Measurements from ENCODE around the gene USP2.
"Not testable (repeated sequence)": the region's sequence is repeated elsewhere in the genome, so short reads cannot be mapped to it uniquely, and the experiment has no call there.

USP2 gene

GRCh38 chr11:119391275-119391674 is 9.8 kb upstream of the USP2 start:
- no peak overlapping the region for H2AFZ ChIP-seq (ENCODE audit: low read length, unreplicated experiment)
- no peaks in the 10 kb centered on the region for H3K79me2 ChIP-seq (ENCODE audit: control insufficient read depth, insufficient read depth, low read length, unreplicated experiment)
- H3K4me1 ChIP-seq (ENCODE audit: control insufficient read depth, insufficient read depth, low read length, unreplicated experiment): no peaks in the 10 kb centered on the region
- H3K4me3 ChIP-seq (ENCODE audit: low read depth, low read length): no peak overlapping the region
- peaks cover 10% of the 10 kb centered on the region; the same call in 1 of the 2 replicates for H3K27me3 ChIP-seq (ENCODE audit: insufficient read depth, low read length)
- no peaks in the 10 kb centered on the region for H3K36me3 ChIP-seq (ENCODE audit: insufficient read depth, low read length)
- H3K27ac ChIP-seq (ENCODE audit: low read depth, low read length): no peak overlapping the region

- H3K36me3 ChIP-seq (ENCODE audit: insufficient read depth, low read length): no peaks in the 10 kb centered on the region
- H3K4me3 ChIP-seq (ENCODE audit: low read depth, low read length): no peak overlapping the region
- no peak overlapping the region for H3K27ac ChIP-seq (ENCODE audit: low read depth, low read length)
- H2AFZ ChIP-seq (ENCODE audit: low read length, unreplicated experiment): no peak overlapping the region
- H3K4me1 ChIP-seq (ENCODE audit: control insufficient read depth, insufficient read depth, low read length, unreplicated experiment): no peaks in the 10 kb centered on the region
- no peaks in the 10 kb centered on the region for H3K79me2 ChIP-seq (ENCODE audit: control insufficient read depth, insufficient read depth, low read length, unreplicated experiment)
- peaks cover 7% of the 10 kb centered on the region; the same call in 1 of the 2 replicates for H3K27me3 ChIP-seq (ENCODE audit: insufficient read depth, low read length)
Observed at GRCh38 chr11:119389611-119390254, 8.2 kb upstream of the USP2 start.

DNA sequence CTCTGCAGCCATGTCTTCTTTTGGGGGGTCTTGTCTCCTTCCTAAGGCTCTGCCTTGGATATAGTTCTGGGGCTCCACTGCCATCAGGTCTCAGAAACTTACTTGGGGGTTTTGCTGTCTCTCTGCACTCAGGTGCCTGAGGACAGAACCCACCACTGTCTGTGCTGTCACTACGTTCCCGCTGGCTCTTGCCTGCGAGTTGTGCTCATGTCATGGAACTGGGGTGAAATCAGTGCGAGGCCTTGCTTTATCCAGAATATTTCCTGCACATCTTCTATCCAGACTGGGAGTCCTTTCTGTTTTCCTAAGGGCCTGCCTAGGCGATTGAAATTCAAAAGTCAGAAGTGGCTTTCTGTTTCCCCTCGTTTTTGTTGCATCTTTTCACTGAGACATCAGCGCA is 6.6 kb upstream of the USP2 start:
- Histone ChIP-seq H3K4me1 (ENCODE audit: control insufficient read depth, insufficient read depth, low read length, unreplicated experiment) (no peaks in the 10 kb centered on the region), H3K27ac (ENCODE audit: low read depth, low read length) (no peak overlapping the region), H3K4me3 (ENCODE audit: low read depth, low read length) (no peak overlapping the region), H3K36me3 (ENCODE audit: insufficient read depth, low read length) (no peaks in the 10 kb centered on the region), H2AFZ (ENCODE audit: low read length, unreplicated experiment) (no peak overlapping the region), H3K79me2 (ENCODE audit: control insufficient read depth, insufficient read depth, low read length, unreplicated experiment) (no peaks in the 10 kb centered on the region), H3K27me3 (ENCODE audit: insufficient read depth, low read length) (peaks cover 13% of the 10 kb centered on the region; the same call in 1 of the 2 replicates)

GRCh38 chr11:119384332-119384731 is 2.8 kb upstream of the USP2 start:
- Histone ChIP-seq H3K27me3 (ENCODE audit: insufficient read depth, low read length) (peaks cover 16% of the 10 kb centered on the region; the same call in 1 of the 2 replicates), H3K27ac (ENCODE audit: low read depth, low read length) (no peak overlapping the region), H3K36me3 (ENCODE audit: insufficient read depth, low read length) (no peaks in the 10 kb centered on the region), H3K79me2 (ENCODE audit: control insufficient read depth, insufficient read depth, low read length, unreplicated experiment) (no peaks in the 10 kb centered on the region), H2AFZ (ENCODE audit: low read length, unreplicated experiment) (no peak overlapping the region), H3K4me1 (ENCODE audit: control insufficient read depth, insufficient read depth, low read length, unreplicated experiment) (peaks cover 5% of the 10 kb centered on the region), H3K4me3 (ENCODE audit: low read depth, low read length) (no peak overlapping the region)

- not testable (repeated sequence) for H3K36me3 ChIP-seq (ENCODE audit: insufficient read depth, low read length); H3K27ac ChIP-seq (ENCODE audit: low read depth, low read length); H3K79me2 ChIP-seq (ENCODE audit: control insufficient read depth, insufficient read depth, low read length, unreplicated experiment)
- Histone ChIP-seq H2AFZ (ENCODE audit: low read length, unreplicated experiment) (peak overlapping the region; percentile 72), H3K27me3 (ENCODE audit: insufficient read depth, low read length) (peaks cover 16% of the 10 kb centered on the region; the same call in 1 of the 2 replicates), H3K4me1 (ENCODE audit: control insufficient read depth, insufficient read depth, low read length, unreplicated experiment) (peaks cover 10% of the 10 kb centered on the region), H3K4me3 (ENCODE audit: low read depth, low read length) (peak overlapping the region; percentile 81)
Observed at GRCh38 chr11:119382513-119382912, 1.0 kb upstream of the USP2 start.

- Histone ChIP-seq H3K4me3 (ENCODE audit: low read depth, low read length) (peak overlapping the region; percentile 81), H2AFZ (ENCODE audit: low read length, unreplicated experiment) (peak overlapping the region; percentile 72), H3K79me2 (ENCODE audit: control insufficient read depth, insufficient read depth, low read length, unreplicated experiment) (no peaks in the 10 kb centered on the region), H3K36me3 (ENCODE audit: insufficient read depth, low read length) (no peaks in the 10 kb centered on the region), H3K27ac (ENCODE audit: low read depth, low read length) (0 out of 2 replicates have a peak overlapping the region, but pooled peaks have one; percentile 14), H3K27me3 (ENCODE audit: insufficient read depth, low read length) (peaks cover 16% of the 10 kb centered on the region; the same call in 1 of the 2 replicates), H3K4me1 (ENCODE audit: control insufficient read depth, insufficient read depth, low read length, unreplicated experiment) (peaks cover 14% of the 10 kb centered on the region)
Observed at GRCh38 chr11:119382101-119382500, 611 bp upstream of the USP2 start.

DNA sequence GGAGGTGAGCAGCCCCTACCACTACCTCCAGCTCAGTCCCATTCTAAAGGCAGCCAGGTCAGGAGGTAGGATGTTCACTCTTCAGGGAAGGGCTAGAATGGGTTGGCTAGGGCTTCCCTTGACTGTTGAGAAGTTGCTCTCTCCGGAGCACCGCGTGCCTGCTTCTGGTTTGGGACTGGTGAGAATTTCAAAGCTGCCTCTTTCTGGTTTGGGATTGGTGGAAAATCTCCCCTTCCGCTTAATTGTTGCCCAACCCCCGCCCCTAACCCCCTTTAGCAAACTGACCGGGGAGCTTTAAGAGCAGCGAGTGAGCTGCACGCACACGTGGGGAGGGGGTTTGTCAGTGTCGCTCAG is 686 bp downstream of the USP2 start:
- no peaks in the 10 kb centered on the region for H3K36me3 ChIP-seq (ENCODE audit: insufficient read depth, low read length)
- H3K79me2 ChIP-seq (ENCODE audit: control insufficient read depth, insufficient read depth, low read length, unreplicated experiment): no peaks in the 10 kb centered on the region
- H3K27me3 ChIP-seq (ENCODE audit: insufficient read depth, low read length): peaks cover 16% of the 10 kb centered on the region; the same call in 1 of the 2 replicates
- H3K27ac ChIP-seq (ENCODE audit: low read depth, low read length): no peak overlapping the region
- peak overlapping the region; percentile 81; the same call in 1 of the 2 replicates for H3K4me3 ChIP-seq (ENCODE audit: low read depth, low read length)
- peaks cover 26% of the 10 kb centered on the region for H3K4me1 ChIP-seq (ENCODE audit: control insufficient read depth, insufficient read depth, low read length, unreplicated experiment)
- no peak overlapping the region for H2AFZ ChIP-seq (ENCODE audit: low read length, unreplicated experiment)

DNA sequence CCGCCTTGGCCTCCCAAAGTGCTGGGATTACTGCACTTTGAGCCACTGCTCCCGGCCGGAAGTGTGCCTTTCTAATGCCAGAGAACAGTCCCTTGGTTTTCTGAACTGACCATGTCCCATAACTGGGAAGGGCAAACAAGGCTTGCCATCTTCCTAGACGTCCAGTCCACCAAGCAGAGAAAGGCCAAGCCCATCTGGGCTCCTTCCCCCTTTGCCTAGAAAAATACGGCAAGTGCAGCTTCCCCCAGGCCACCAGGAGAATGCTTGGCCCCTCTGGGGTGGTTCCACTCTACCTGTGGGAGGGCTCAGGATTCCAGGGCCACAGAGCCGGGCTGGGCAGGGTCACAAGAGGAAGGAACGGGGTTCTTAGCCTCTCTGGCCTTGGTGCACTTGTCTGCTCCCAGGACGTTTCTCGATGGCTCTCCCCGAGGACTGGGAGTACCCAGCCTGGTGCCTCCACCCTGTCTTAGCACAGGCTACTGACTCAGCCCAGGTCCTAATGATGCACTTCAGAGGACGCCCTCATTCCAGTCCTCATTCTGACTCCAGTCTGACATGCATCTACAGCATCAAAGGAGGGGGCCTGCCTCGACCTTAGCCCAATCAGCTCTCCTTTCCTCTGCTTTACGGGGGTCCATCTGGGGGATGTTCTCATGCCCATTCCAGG is 1.2 kb downstream of the USP2 start:
- Histone ChIP-seq H3K79me2 (ENCODE audit: control insufficient read depth, insufficient read depth, low read length, unreplicated experiment) (no peaks in the 10 kb centered on the region), H3K36me3 (ENCODE audit: insufficient read depth, low read length) (no peaks in the 10 kb centered on the region), H3K4me1 (ENCODE audit: control insufficient read depth, insufficient read depth, low read length, unreplicated experiment) (peaks cover 31% of the 10 kb centered on the region), H3K27ac (ENCODE audit: low read depth, low read length) (no peak overlapping the region), H3K4me3 (ENCODE audit: low read depth, low read length) (no peak overlapping the region), H2AFZ (ENCODE audit: low read length, unreplicated experiment) (no peak overlapping the region), H3K27me3 (ENCODE audit: insufficient read depth, low read length) (peaks cover 16% of the 10 kb centered on the region; the same call in 1 of the 2 replicates)

DNA sequence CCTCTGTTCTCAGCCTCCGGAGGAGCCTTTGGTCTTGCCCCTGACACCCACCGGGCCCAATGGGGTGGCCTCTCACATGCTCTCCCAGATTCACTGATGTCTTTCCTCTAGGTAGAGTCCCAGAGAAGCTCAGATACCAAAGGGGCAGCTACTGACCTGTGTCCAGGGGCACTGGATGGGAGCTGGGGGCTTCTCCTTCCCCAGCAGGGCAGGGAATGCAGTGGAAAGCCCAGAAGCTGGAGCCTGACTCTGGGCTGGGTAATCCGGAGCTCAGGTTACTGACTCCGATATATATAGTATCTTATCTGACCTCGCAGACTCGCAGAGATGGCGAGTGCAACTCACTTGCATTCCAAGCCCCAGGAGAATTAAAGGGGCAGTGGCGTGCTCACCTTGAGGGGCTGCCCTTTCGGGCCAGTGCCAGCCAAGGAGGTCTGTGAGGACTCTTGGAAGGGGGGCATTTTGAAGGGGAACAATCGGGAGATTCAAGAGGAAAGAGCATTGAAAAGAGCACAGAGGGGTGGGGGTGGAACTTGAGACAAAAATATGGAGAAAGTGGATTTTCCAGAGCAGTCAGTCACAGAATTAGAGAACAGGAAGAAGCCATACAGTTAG is 2.5 kb downstream of the USP2 start:
- no peaks in the 10 kb centered on the region for H3K36me3 ChIP-seq (ENCODE audit: insufficient read depth, low read length)
- H3K79me2 ChIP-seq (ENCODE audit: control insufficient read depth, insufficient read depth, low read length, unreplicated experiment): no peaks in the 10 kb centered on the region
- peaks cover 11% of the 10 kb centered on the region; the same call in 1 of the 2 replicates for H3K27me3 ChIP-seq (ENCODE audit: insufficient read depth, low read length)
- no peak overlapping the region for H3K27ac ChIP-seq (ENCODE audit: low read depth, low read length)
- H2AFZ ChIP-seq (ENCODE audit: low read length, unreplicated experiment): no peak overlapping the region
- H3K4me3 ChIP-seq (ENCODE audit: low read depth, low read length): no peak overlapping the region
- peaks cover 38% of the 10 kb centered on the region for H3K4me1 ChIP-seq (ENCODE audit: control insufficient read depth, insufficient read depth, low read length, unreplicated experiment)

DNA sequence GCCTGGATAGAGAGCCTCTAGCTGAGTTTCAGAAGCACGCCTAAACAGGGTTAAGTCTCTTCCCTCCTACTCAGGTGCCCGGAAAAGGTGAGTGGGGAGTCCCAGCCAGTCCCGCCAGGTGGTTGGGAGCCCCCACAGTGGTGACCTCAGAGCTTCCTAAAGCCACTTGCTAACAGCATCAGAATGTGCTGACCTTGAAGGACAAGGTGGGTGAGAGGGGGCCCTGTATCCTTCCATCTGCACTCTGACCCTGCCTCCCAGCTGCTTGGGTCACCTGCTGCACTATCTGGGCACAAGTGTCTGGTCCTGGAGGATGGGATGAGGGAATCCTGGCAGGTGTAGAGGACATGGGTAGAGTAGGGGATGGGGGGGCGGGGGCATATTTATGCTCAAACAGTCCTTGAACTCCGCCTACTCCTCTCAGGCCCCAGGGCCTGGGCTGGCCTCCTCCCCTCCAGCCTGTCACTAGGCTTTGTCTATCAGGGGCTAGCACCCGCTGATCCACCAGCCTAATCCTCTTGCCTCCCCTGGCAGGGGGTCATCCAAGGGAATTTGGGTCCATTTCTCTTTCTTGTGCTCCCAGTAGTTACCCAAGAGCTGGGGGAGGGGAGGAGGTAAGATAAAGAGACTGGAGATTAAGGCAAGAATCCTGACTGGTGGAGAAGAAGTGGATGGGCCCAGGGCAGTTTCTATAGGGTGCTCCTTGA is 3.4 kb downstream of the USP2 start:
- H2AFZ ChIP-seq (ENCODE audit: low read length, unreplicated experiment): no peak overlapping the region
- H3K27ac ChIP-seq (ENCODE audit: low read depth, low read length): no peak overlapping the region
- H3K36me3 ChIP-seq (ENCODE audit: insufficient read depth, low read length): no peaks in the 10 kb centered on the region
- H3K4me3 ChIP-seq (ENCODE audit: low read depth, low read length): no peak overlapping the region
- no peaks in the 10 kb centered on the region for H3K79me2 ChIP-seq (ENCODE audit: control insufficient read depth, insufficient read depth, low read length, unreplicated experiment)
- peaks cover 38% of the 10 kb centered on the region for H3K4me1 ChIP-seq (ENCODE audit: control insufficient read depth, insufficient read depth, low read length, unreplicated experiment)
- H3K27me3 ChIP-seq (ENCODE audit: insufficient read depth, low read length): peaks cover 2% of the 10 kb centered on the region; the same call in 1 of the 2 replicates

Measured in ACC112 (cell line).